Measurements from ENCODE around the gene PRKAG1. TPM values are rescaled to one million over a fixed set of nuclear protein-coding genes. Genes with fewer than 3 reads are reported as not detected.

Gene PRKAG1
- polyA plus RNA-seq, 4 donors, result 70.5 to 89.8 (median 77.6) TPM

GRCh38 chr12:48988030-48988649, 30.4 kb downstream of the PRKAG1 start:
- no peak for DNase-seq (ENCODE audit: low read depth in 4 of 4, low spot score in 2 of 4)

GRCh38 chr12:48986720-48987291, 31.8 kb downstream of the PRKAG1 start:
- DNase-seq (ENCODE audit: low read depth in 4 of 4, low spot score in 2 of 4), result no peak

GRCh38 chr12:48985901-48986300, 32.7 kb downstream of the PRKAG1 start:
- no peak for DNase-seq (ENCODE audit: low read depth in 4 of 4, low spot score in 2 of 4)

GRCh38 chr12:48985475-48985897, 33.1 kb downstream of the PRKAG1 start:
- no peak for DNase-seq (ENCODE audit: low read depth in 4 of 4, low spot score in 2 of 4)

- DNase-seq (ENCODE audit: low read depth in 4 of 4, low spot score in 2 of 4), result no peak
These were observed 36.0 kb downstream of the PRKAG1 start for GRCh38 chr12:48982397-48983080.

DNA sequence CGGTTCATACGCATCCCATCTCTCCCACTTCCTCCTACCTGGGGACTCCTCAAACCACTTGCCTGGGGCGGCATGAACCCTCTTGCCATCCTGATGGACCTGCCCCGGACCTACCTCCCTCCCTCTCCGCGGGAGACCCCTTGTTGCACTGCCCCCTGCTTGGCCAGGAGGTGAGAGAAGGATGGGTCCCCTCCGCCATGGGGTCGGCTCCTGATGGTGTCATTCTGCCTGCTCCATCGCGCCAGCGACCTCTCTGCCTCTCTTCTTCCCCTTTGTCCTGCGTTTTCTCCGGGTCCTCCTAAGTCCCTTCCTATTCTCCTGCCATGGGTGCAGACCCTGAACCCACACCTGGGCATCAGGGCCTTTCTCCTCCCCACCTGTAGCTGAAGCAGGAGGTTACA, 36.8 kb downstream of the PRKAG1 start:
- no peak for DNase-seq (ENCODE audit: low read depth in 4 of 4, low spot score in 2 of 4)

- DNase-seq (ENCODE audit: low read depth in 4 of 4, low spot score in 2 of 4), result no peak
These were observed 37.4 kb downstream of the PRKAG1 start for GRCh38 chr12:48980953-48981756.

GRCh38 chr12:48980389-48980952, 38.1 kb downstream of the PRKAG1 start:
- DNase-seq (ENCODE audit: low read depth in 4 of 4, low spot score in 2 of 4), result no peak

- DNase-seq (ENCODE audit: low read depth in 4 of 4, low spot score in 2 of 4), result no peak
These were observed 38.8 kb downstream of the PRKAG1 start for GRCh38 chr12:48979602-48980388.

GRCh38 chr12:48978741-48979601, 39.6 kb downstream of the PRKAG1 start:
- DNase-seq (ENCODE audit: low read depth in 4 of 4, low spot score in 2 of 4), result no peak

GRCh38 chr12:48978291-48978740, 40.3 kb downstream of the PRKAG1 start, which contains the start of gene WNT1:
Gene WNT1 (plus strand): TSS chr12:48978322. CDS start chr12:48978651, 329 bp downstream.
- no peak for DNase-seq (ENCODE audit: low read depth in 4 of 4, low spot score in 2 of 4)

GRCh38 chr12:48977290-48978281, 41.0 kb downstream of the PRKAG1 start:
- no peak for DNase-seq (ENCODE audit: low read depth in 4 of 4, low spot score in 2 of 4)

DNA sequence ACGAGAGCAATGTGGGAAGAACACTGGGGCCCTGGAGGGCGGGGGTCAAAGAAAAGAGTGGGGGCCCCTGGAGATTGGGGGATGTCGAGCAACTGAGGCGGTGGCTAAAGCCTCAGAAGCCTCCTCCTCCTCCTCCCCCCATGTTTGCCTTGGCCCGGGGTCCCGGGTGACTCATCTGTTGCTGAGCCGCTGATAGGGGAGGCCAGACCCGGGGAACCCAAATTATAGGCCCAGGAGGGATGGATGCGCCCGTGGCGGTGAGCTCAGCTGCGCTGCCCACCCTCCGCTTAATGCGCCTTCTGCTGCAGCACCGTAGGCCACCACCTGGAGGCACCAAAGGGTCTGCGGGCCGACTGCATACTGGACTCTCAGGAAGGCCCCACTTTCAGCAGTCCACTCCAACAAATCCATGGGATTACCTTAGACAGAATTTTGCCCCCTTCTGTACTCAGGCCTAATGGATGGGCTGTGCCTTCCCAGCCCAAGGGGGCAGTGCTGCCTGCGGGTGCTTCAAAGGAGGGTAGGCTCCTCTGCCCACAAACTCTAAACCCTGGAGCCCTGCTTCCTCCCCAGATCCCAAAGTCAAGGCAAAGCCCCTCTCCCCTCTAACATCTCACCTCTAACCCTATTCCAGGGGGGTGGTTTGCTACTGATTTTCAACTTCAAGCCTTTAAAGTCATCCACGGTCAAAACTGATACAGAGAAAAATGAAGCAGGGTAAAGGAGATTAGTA, 44.5 kb downstream of the PRKAG1 start:
- no peak for DNase-seq (ENCODE audit: low read depth in 4 of 4, low spot score in 2 of 4)

- DNase-seq (ENCODE audit: low read depth in 4 of 4, low spot score in 2 of 4), result no peak
These were observed 45.0 kb downstream of the PRKAG1 start for GRCh38 chr12:48973531-48973930.

DNA sequence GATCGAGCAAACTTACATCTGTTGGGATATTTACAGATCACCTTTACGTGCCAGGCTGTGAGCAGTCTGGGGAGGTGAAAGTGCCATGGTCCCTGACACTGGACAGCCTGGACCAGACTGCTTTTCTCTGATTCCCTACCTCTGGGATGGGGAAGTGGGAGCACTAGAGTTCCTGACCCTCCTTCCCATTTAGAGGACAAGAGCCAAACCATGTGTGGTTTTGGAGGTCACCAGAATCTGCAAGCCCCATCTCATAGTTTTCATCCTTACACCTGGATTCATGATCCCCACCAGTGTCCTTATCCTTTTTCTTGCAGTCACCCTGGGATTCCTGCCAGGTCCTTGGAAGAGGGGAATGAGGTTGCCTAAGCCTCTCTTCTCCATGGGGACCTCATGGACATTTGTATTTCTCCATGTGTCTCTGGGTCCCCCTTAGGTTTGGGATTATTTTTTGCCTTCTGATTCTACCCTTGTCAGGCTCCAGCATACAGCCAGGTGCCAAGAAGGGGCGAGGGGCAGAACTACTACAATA, 45.6 kb downstream of the PRKAG1 start:
- DNase-seq (ENCODE audit: low read depth in 4 of 4, low spot score in 2 of 4), result no peak

DNA sequence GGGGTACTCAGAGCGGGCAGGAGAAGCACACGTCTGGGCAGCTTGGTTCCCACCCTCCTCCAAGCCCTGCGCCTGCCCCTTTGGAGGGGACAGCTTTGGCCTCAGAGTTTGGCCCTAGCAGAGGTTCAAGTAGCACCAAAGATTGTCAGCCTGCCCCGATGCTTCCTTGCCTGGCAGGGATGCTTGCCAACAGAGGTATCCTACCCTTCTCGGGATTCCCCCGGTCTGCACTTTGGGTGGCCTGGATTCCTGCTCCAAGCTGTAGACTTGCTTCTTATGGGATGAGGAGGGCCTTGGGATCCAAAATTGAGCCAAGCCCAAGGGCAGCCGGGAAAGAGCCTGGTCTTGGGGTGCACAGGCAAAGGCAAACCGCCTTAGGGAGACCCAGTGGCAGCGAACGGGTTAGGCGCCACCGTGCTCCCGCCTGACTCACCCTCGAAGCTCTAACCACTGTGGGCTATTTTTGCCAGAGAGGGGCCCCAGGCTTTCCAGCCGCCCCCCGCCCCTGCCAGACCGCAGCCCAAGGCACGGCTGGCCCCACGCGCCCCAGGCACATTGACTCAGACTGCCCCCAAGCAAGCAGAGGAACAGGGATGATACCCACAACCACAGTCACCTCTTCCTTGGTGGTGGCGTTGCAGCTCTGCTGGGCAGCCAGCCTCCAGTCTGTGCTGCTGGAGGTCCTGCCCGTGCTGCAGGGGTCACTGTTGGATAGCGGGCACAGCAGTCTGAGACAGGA, 46.2 kb downstream of the PRKAG1 start:
- DNase-seq (ENCODE audit: low read depth in 4 of 4, low spot score in 2 of 4), result no peak
